LNCAP (cell line): Measurements from ENCODE around the gene RHBDF1.

Source experiments
- CTCF ChIP-seq: fragments of 450-650 bp; IDR thresholded peaks from 2 replicates; pipeline ENCODE4 v1.5.1; 2017; ENCODE audit warnings: mild to moderate bottlenecking

Gene RHBDF1

GRCh38 chr16:53346-54236 is 18.8 kb downstream of the RHBDF1 start, which contains the start of the genes POLR3K and SNRNP25:
TSS of gene POLR3K (minus strand) at chr16:53608. CDS start at chr16:53586, 22 bp downstream.
TSS of gene SNRNP25 (plus strand) at chr16:53828. CDS start at chr16:54017, 189 bp downstream.
- TF ChIP-seq CTCF, result no peak

GRCh38 chr16:50769-51591 is 21.5 kb downstream of the RHBDF1 start:
- TF ChIP-seq CTCF, result no peak

GRCh38 chr16:47234-47633 is 25.2 kb downstream of the RHBDF1 start:
- no peak for TF ChIP-seq CTCF

GRCh38 chr16:45454-45853 is 27.0 kb downstream of the RHBDF1 start:
- no peak for TF ChIP-seq CTCF

GRCh38 chr16:44655-45054 is 27.8 kb downstream of the RHBDF1 start:
- no peak for TF ChIP-seq CTCF

- TF ChIP-seq CTCF, result no peak
These were observed 29.1 kb downstream of the RHBDF1 start for GRCh38 chr16:43294-43693.

GRCh38 chr16:42691-43090 is 29.7 kb downstream of the RHBDF1 start:
- TF ChIP-seq CTCF, result no peak
